ENCODE measurements around the gene MED12.
A peak's percentile ranks its signal among the peaks of the same experiment; 100 is the strongest.

DNA sequence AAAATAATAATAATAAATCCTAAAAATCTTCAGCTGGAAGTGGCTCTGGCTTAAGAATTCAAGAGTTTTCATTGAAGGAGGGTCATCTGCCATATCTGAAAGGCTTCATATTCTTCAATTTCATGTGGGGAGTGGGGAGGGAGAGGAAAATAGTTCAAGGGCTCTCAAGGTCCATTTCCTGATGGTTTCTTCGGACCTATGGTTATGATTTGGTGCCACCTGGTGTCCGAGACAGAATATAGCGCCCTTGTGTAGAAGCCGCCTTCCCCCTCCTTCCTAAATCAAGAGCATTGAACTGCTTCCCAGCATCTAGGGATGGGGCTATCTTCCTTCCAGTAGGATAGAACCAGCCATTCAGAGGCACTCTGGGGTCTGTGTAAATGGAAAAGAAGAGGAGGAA, 60.5 kb downstream of the MED12 start:
- TF ChIP-seq CTCF (conservative IDR thresholded peaks at IDR 0.05; ENCODE audit: low read length) (peak; percentile 77), EZH2phosphoT487 (IDR thresholded peaks at IDR 0.05; ENCODE audit: borderline replicate concordance, low read depth, low read length) (no peak)
